T-helper 2 cell treated with Interferon-gamma antibody and Interleukin-4, amounts not matched to agents 5 μg/mL and 100 μg/mL, for 36 hours (primary cell): ENCODE data around the gene FIBCD1.

Source experiments
- DNase-seq: peaks from one replicate; pipeline ENCODE4 v3.0.0; 2021; ENCODE audit warnings: low spot score
- H3K27ac Mint-ChIP-seq: one replicate; pipeline ENCODE4 v1.8.0; 2021; ENCODE audit warnings: mild to moderate bottlenecking, mixed read lengths
- H3K27me3 Mint-ChIP-seq: one replicate; pipeline ENCODE4 v1.8.0; 2021; ENCODE audit warnings: low read depth, mixed read lengths
- H3K36me3 Mint-ChIP-seq: one replicate; pipeline ENCODE4 v1.8.0; 2021; ENCODE audit warnings: low read depth, mixed read lengths
- H3K4me1 Mint-ChIP-seq: one replicate; pipeline ENCODE4 v1.8.0; 2021; ENCODE audit warnings: low read depth, mixed read lengths
- H3K4me3 Mint-ChIP-seq: one replicate; pipeline ENCODE4 v1.8.0; 2022; ENCODE audit warnings: mild to moderate bottlenecking, moderate library complexity, mixed read lengths
- H3K9me3 Mint-ChIP-seq: one replicate; pipeline ENCODE4 v1.8.0; 2021; ENCODE audit warnings: mixed read lengths

Gene FIBCD1

DNA sequence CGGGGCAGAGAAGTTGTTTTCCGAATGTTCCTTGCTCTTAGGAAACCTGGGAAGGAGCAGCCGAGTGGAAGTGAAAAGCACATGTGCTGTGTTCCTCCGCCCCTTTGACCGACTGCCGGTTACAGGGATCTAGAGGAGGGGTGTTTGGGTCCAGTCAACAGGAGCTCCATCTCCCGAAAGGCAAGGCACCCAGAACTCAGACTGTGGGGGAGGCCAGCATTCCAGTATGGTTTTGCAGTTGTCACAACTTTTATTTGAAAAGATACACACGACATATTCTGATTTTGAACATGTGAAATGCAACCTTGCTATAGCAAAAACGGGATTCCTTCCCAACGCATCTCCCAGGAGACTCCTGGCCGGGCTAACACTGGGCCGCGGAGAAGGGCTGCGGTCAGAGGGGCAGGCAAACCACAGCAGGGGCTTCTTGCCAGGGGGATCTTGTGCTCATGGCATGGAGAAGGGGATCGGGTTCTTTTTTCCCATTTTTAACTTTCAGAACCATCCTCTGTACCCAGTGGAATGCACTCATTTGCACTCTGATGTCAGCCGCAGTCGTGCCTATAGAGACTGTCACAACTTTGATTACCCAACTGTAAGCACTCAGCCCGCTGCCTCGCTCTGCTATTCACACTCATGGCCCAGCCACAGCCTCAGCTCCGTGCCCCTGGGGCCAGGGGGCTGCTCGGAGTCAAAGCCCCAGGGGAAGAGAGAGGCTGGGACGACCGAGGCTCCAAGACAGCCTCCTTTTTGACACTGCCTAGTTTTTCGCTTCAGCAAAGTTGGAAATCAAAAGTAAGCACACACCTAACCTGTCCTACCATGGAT lies 46.4 kb downstream of the FIBCD1 start:
- Mint-ChIP-seq H3K27ac (no peak overlapping the region), H3K36me3 (no peaks in the 10 kb centered on the region), H3K4me1 (no peaks in the 10 kb centered on the region), H3K9me3 (no peaks in the 10 kb centered on the region), H3K27me3 (no peaks in the 10 kb centered on the region), H3K4me3 (no peak overlapping the region)
- no peak for DNase-seq

DNA sequence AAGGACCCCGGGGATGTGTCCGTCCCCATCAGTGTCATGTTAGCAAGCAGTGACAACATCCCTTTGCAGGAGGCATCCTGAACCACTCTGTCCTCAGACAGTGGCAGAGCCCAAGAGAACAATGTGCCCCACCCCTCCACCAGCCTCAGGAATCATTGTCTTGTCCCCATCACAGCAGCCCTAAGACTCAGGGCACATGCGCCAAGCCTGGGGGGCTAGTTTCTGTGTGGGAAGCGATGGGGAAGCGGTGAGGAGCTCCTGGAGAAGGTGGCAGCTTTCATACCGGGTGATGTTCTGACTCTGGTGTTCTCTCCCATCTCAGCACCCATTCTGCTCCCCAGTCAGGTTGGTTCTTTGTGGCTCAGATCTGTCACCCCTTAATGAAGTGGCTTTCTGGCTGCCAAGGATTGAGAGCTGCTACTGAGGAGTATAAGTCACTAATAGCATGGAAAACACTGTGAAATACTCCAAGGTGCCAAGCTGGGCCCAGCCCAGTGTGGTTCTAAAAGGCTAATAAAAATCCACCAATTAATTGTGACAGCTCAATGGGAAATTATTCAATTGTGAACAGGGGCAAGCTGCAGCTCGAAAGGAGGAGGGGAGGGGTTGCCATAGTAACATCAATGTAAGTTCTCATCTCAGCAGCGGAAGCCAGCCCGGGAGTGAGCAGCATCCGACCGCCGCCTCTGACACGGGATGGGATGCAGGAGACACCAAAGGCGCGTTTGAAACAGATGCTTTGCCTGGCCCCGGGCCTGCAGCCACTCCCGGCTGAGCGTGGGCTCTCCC lies 47.2 kb downstream of the FIBCD1 start:
- no peak for DNase-seq
- H3K9me3 Mint-ChIP-seq, result no peaks in the 10 kb centered on the region
- no peak overlapping the region for H3K27ac Mint-ChIP-seq
- no peak overlapping the region for H3K4me3 Mint-ChIP-seq
- H3K27me3 Mint-ChIP-seq, result no peaks in the 10 kb centered on the region
- H3K4me1 Mint-ChIP-seq, result no peaks in the 10 kb centered on the region
- H3K36me3 Mint-ChIP-seq, result no peaks in the 10 kb centered on the region

DNA sequence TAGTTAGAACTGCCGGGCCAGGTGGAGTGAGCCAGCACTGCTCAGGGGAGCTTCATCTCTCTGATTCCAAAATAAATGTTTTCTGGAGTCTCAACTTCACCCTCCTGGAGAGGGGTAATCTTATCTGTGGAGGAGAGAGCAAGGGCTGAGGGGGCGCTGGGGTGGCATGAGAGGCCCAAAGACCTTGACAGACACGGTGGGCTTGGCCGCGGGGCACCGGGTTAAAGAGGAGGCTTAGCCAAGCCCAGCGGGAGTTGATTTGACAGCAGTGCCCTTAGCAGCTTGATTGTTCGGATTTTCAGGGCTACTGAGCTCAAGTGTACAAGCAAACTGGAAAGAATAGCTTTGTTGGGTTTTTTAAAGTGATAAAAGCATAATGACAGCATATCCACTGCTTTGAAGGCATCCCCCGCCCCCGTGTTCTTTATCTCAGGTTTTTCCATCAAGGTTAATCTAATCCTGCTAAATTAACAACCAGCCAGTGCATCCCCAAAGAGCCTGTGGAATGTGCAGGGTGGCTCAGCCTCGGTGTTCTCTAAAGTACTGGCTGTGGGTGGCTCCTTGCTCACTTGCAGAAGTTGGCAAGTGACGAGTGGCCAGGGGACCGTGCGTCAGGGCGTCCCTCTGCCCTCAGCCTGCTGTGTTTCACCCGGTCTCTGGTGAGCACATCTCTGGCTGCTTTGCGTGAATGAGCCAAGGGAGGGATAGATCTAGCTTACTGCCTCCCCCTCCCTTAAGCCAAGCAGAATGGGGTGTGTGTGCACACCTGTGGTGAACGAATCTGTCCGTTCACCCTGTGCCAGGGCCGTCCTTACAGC lies 48.0 kb downstream of the FIBCD1 start:
- no peaks in the 10 kb centered on the region for H3K4me1 Mint-ChIP-seq
- H3K27ac Mint-ChIP-seq, result no peak overlapping the region
- no peaks in the 10 kb centered on the region for H3K27me3 Mint-ChIP-seq
- no peaks in the 10 kb centered on the region for H3K9me3 Mint-ChIP-seq
- DNase-seq, result no peak
- no peak overlapping the region for H3K4me3 Mint-ChIP-seq
- H3K36me3 Mint-ChIP-seq, result no peaks in the 10 kb centered on the region

DNA sequence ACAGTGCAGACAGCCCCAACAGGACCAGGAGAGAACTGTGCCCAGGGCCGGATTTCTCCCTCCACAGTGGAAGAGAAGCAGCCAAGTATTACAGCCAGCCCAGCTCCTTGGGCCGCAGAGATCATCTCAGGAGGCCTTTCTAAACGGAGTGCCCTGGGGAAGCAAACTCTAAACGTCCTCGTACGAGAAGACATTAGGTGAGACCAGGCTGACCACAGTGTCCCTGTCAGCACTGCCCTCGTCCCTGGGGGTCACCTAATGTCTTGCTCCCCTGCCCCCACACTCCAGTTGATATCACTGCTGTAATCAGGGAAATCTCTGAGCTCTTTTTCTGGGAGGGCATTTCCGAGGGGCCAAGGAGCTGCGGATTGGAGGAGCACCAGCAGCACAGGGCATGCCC lies 48.9 kb downstream of the FIBCD1 start:
- peaks cover 5% of the 10 kb centered on the region for H3K36me3 Mint-ChIP-seq

DNA sequence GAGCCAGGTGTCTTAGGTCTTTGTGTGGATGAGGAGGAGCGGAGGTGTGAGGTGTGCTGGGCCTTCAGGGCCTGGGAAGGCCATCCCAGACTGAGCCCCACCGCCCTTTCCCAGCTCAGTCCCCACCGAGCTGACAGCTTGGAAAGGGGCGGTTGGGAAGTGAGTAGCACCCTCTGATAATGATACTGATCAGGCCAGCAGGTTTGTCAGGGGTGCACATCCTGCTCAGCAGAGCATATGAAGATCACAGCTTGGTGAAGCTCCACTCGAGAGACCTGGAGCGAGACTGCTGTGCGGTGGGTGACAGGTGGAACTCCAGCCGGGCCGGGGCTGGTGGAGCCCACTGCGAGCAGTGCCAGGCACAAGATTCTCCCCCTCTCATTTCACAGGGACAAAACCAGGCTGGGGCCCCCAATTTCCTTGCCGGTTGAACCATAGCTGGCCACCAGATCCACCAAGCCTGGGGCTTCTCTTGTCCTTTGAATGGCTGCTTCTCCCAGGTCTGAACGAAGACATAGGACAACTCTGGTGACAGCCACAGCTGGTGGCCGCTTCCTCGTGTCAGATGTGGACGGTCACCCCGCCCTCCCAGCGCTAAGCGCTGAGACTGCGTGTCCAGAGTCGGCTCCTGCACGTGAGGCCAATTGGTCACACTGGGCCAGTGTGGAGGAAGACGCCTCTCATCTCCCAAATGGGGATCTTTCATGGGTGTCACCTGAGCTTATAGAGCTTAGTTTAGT lies 50.7 kb downstream of the FIBCD1 start:
- Mint-ChIP-seq H3K9me3 (no peaks in the 10 kb centered on the region), H3K36me3 (peaks cover 9% of the 10 kb centered on the region), H3K27ac (no peak overlapping the region), H3K27me3 (no peaks in the 10 kb centered on the region), H3K4me3 (no peak overlapping the region), H3K4me1 (no peaks in the 10 kb centered on the region)
- no peak for DNase-seq

More for the DNA sequence above, 48.9 kb downstream of the FIBCD1 start:
- Mint-ChIP-seq H3K9me3 (no peaks in the 10 kb centered on the region), H3K27me3 (no peaks in the 10 kb centered on the region), H3K27ac (no peak overlapping the region), H3K4me3 (no peak overlapping the region), H3K4me1 (no peaks in the 10 kb centered on the region)
- no peak for DNase-seq

DNA sequence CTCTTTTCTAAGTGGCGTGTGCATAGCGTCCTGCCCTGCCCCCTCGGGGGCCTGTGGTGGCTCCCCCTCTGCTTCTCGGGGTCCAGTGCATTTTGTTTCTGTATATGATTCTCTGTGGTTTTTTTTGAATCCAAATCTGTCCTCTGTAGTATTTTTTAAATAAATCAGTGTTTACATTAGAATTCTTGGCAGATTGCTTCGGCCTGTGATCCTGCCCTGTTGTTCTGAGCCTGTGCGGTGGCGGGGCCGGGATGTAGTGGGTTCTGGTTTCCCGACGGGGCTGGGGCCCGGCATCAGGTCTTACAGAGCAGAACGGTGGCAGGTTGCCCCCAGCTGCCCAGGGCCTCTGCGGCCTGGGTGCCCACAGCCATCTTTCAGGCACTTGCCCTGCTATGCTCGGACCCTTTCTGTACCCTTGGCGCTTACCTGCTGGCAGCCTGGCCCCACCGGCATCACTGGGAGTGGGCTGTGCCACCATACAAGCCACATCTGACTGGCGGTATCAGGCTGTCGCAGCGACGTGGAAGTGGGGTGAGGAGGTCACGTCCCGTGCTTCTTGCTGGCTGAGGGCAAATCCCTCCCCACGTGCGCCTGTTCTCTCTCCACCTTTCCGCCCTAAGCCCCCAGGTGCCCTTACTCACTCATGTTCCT lies 51.4 kb downstream of the FIBCD1 start:
- no peak overlapping the region for H3K27ac Mint-ChIP-seq
- peaks cover 9% of the 10 kb centered on the region for H3K36me3 Mint-ChIP-seq
- H3K9me3 Mint-ChIP-seq, result no peaks in the 10 kb centered on the region
- H3K4me1 Mint-ChIP-seq, result no peaks in the 10 kb centered on the region
- no peak overlapping the region for H3K4me3 Mint-ChIP-seq
- DNase-seq, result no peak
- no peaks in the 10 kb centered on the region for H3K27me3 Mint-ChIP-seq

DNA sequence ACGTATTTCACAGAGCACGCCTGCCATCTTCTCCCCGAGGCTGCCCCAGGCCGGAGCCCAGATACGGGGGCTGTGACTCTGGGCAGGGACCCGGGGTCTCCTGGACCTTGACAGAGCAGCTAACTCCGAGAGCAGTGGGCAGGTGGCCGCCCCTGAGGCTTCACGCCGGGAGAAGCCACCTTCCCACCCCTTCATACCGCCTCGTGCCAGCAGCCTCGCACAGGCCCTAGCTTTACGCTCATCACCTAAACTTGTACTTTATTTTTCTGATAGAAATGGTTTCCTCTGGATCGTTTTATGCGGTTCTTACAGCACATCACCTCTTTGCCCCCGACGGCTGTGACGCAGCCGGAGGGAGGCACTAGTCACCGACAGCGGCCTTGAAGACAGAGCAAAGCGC lies 52.1 kb downstream of the FIBCD1 start:
- no peak overlapping the region for H3K27ac Mint-ChIP-seq
- H3K4me1 Mint-ChIP-seq, result no peaks in the 10 kb centered on the region
- H3K4me3 Mint-ChIP-seq, result no peak overlapping the region
- H3K36me3 Mint-ChIP-seq, result peaks cover 9% of the 10 kb centered on the region
- H3K27me3 Mint-ChIP-seq, result no peaks in the 10 kb centered on the region
- no peak for DNase-seq
- no peaks in the 10 kb centered on the region for H3K9me3 Mint-ChIP-seq

DNA sequence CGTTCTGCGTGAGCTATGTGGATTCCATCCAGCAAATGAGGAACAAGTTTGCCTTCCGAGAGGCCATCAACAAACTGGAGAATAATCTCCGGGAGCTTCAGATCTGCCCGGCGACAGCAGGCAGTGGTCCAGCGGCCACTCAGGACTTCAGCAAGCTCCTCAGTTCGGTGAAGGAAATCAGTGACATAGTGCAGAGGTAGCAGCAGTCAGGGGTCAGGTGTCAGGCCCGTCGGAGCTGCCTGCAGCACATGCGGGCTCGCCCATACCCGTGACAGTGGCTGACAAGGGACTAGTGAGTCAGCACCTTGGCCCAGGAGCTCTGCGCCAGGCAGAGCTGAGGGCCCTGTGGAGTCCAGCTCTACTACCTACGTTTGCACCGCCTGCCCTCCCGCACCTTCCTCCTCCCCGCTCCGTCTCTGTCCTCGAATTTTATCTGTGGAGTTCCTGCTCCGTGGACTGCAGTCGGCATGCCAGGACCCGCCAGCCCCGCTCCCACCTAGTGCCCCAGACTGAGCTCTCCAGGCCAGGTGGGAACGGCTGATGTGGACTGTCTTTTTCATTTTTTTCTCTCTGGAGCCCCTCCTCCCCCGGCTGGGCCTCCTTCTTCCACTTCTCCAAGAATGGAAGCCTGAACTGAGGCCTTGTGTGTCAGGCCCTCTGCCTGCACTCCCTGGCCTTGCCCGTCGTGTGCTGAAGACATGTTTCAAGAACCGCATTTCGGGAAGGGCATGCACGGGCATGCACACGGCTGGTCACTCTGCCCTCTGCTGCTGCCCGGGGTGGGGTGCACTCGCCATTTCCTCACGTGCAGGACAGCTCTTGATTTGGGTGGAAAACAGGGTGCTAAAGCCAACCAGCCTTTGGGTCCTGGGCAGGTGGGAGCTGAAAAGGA lies 53.3 kb downstream of the FIBCD1 start:
- no peaks in the 10 kb centered on the region for H3K27me3 Mint-ChIP-seq
- no peak for DNase-seq
- no peak overlapping the region for H3K4me3 Mint-ChIP-seq
- no peaks in the 10 kb centered on the region for H3K4me1 Mint-ChIP-seq
- no peaks in the 10 kb centered on the region for H3K9me3 Mint-ChIP-seq
- peaks cover 17% of the 10 kb centered on the region for H3K36me3 Mint-ChIP-seq
- no peak overlapping the region for H3K27ac Mint-ChIP-seq

DNA sequence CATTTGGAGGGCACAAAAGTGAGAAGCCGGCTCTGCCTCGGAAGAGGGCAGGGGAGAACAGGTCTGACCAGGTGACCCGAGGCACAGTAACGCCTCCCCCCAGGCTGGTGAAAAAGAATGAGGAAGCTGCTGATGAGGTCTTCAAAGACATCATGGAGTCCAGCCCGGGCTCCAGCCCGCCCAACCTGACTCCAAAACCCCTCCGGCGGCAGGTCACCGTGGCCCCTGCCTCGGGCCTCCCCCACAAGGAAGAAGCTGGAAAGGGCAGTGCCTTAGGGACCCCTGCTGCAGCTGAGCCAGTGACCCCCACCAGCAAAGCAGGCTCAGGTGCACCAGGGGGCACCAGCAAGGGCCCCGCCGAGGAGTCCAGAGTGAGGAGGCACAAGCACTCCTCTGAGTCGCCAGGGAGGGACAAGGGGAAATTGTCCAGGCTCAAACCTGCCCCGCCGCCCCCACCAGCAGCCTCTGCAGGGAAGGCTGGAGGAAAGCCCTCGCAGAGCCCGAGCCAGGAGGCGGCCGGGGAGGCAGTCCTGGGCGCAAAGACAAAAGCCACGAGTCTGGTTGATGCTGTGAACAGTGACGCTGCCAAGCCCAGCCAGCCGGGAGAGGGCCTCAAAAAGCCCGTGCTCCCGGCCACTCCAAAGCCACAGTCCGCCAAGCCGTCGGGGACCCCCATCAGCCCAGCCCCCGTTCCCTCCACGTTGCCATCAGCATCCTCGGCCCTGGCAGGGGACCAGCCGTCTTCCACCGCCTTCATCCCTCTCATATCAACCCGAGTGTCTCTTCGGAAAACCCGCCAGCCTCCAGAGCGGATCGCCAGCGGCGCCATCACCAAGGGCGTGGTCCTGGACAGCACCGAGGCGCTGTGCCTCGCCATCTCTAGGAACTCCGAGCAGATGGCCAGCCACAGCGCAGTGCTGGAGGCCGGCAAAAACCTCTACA lies 54.2 kb downstream of the FIBCD1 start:
- H3K4me1 Mint-ChIP-seq, result no peaks in the 10 kb centered on the region
- no peak overlapping the region for H3K27ac Mint-ChIP-seq
- no peak for DNase-seq
- no peaks in the 10 kb centered on the region for H3K27me3 Mint-ChIP-seq
- no peaks in the 10 kb centered on the region for H3K9me3 Mint-ChIP-seq
- H3K36me3 Mint-ChIP-seq, result peaks cover 18% of the 10 kb centered on the region
- H3K4me3 Mint-ChIP-seq, result no peak overlapping the region

DNA sequence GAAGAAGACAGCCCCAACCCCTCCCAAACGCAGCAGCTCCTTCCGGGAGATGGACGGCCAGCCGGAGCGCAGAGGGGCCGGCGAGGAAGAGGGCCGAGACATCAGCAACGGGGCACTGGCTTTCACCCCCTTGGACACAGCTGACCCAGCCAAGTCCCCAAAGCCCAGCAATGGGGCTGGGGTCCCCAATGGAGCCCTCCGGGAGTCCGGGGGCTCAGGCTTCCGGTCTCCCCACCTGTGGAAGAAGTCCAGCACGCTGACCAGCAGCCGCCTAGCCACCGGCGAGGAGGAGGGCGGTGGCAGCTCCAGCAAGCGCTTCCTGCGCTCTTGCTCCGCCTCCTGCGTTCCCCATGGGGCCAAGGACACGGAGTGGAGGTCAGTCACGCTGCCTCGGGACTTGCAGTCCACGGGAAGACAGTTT lies 54.9 kb downstream of the FIBCD1 start:
- no peaks in the 10 kb centered on the region for H3K27me3 Mint-ChIP-seq
- no peak for DNase-seq
- no peaks in the 10 kb centered on the region for H3K9me3 Mint-ChIP-seq
- no peak overlapping the region for H3K4me3 Mint-ChIP-seq
- no peak overlapping the region for H3K27ac Mint-ChIP-seq
- H3K4me1 Mint-ChIP-seq, result no peaks in the 10 kb centered on the region
- H3K36me3 Mint-ChIP-seq, result peaks cover 18% of the 10 kb centered on the region

DNA sequence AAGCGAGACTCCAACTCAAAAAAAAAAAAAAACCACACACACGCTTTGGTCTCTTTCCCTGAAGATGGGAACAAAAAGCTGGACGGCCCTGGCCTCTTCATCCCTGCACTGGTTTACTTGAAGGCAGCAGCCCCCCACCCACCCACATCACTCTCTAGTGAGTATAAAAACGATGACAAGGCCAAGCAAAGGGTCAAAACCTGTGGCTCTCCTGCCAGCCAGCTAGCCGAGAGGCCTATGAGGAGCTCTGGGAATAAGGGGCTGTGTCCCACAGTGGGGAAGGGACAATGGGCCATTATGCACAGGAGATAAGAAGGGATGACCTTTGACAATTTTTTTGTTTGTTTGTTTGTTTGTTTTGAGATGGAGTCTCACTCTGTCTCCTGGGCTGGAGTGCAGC lies 55.6 kb downstream of the FIBCD1 start:
- Mint-ChIP-seq H3K27me3 (no peaks in the 10 kb centered on the region), H3K27ac (no peak overlapping the region), H3K4me1 (no peaks in the 10 kb centered on the region), H3K4me3 (no peak overlapping the region), H3K9me3 (no peaks in the 10 kb centered on the region), H3K36me3 (peaks cover 18% of the 10 kb centered on the region)
- DNase-seq, result no peak
